Left ventricle myocardium superior (tissue), 1 donor: ENCODE data around the gene HOXD12. TPM values are rescaled to one million over a fixed set of nuclear protein-coding genes. Genes with fewer than 3 reads are reported as not detected.

ENCODE experiments used
- ATAC-seq: fragments of 200-7000 bp; cut with Tn5 transposase; one replicate; pipeline ENCODE4 v1.9.1; 2020; ENCODE audit warnings: mild to moderate bottlenecking, moderate library complexity
- DNase-seq: peaks from one replicate; pipeline ENCODE4 v3.0.0-alpha.2; 2020
- intact Hi-C: fragments of 100-400 bp; cut with micrococcal nuclease; formaldehyde crosslinking; loops from one replicate; pipeline ENCODE4 v1.11.0; 2022
- total RNA-seq: library from RNA; stranded (reverse); fragmentation: NEBNext Ultra II Directional; extraction: Animal tissue kit (Norgen Biotek cat#: 25700); gene quantifications from one replicate; pipeline ENCODE4 v1.2.1, GENCODE V29; 2021
- donor health status: DM: no; HTN: yes; CAD: no; lungs with severe emphysema.

The HOXD12 gene
- total RNA-seq, 1 donor from 2014 or later, result not detected

DNA sequence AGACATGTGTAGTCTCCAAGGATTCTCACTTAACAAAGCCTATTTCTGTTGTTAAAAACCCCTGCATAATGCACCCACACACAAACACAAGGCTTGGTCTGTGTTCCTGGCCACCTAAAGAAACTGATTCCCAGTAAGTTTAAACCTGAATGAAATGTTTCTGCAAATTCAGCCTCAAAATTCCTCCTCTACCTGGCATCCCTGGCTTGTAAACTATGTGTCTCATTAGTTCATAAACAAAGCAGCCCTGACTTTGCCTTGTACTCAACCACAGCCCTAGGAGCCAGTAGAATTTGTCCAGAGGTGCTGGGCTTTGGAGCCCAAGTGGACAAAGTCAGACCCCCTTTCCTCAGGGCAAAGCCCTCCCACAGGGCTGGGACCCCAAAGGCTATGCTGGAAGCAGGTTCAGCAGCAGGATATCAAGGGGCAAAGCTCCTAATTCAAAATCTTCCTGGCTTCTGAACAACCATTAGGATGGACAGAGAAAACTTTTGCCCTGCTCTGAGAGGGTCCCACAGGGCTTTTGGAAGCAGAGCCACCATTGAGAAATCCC lies 9.7 kb upstream of the HOXD12 start:
- no peak for ATAC-seq
- intact Hi-C loops, result loop anchor here (5.0 kb wide), 1 partner anchor 408 kb away; no protein-coding TSS in a partner anchor
- DNase-seq, result no peak

- DNase-seq, result no peak
- no peak for ATAC-seq
- intact Hi-C loops, result no loop called here
These were observed 8.7 kb upstream of the HOXD12 start for GRCh38 chr2:176090862-176091261.

DNA sequence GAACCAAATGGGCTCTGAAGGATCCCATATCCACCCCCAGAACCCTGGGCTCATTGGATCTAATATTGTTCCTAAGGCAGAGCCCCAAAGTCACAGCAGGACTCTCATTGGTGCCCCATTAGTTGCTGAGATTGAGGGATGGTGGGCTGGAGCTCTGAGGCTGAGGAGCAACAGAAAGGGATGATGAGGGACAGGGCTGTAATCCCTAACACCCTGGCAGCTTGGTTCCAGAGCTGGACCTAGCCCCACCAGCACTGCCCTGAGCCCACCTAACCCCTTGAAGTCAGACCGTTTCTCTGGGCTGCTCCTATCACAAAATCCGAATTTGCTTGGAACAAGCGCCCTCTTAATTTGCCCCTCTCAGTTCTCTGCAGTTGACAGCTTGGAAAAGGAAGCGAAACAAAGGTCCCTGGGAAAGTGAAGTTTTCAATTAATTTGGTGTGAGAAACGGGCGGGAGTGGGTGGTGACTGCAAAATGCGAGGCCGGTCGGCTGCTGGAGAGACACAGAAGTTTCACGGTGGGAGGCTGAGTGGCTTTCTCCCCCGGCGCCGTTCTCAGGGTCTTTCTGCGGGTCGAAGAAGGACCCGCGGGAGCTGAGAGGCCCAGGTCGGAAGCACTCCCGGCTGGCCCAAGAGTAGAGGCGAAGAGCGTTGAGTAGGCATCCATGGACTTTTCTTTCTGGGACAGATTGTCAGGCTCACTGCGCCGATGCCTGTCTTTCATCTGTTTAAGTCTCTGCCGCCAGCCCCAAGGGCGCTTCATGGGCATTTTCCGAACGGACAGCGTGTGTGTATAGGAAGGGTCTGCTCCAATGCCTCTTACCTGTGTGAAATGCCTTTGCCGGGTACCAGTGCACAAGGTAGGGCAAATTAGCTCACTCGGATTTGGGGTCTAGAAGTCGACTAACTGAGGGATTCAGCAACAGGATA lies 8.0 kb upstream of the HOXD12 start:
- intact Hi-C loops, result no loop called here
- DNase-seq (no peak), ATAC-seq (no peak)

GRCh38 chr2:176092270-176093144 lies 7.1 kb upstream of the HOXD12 start, which contains the start of gene HOXD13:
HOXD13 (plus strand) TSS chr2:176092721; CDS start chr2:176092891, 170 bp downstream.
- intact Hi-C loops, result no loop called here
- no peak for ATAC-seq
- DNase-seq, result no peak

DNA sequence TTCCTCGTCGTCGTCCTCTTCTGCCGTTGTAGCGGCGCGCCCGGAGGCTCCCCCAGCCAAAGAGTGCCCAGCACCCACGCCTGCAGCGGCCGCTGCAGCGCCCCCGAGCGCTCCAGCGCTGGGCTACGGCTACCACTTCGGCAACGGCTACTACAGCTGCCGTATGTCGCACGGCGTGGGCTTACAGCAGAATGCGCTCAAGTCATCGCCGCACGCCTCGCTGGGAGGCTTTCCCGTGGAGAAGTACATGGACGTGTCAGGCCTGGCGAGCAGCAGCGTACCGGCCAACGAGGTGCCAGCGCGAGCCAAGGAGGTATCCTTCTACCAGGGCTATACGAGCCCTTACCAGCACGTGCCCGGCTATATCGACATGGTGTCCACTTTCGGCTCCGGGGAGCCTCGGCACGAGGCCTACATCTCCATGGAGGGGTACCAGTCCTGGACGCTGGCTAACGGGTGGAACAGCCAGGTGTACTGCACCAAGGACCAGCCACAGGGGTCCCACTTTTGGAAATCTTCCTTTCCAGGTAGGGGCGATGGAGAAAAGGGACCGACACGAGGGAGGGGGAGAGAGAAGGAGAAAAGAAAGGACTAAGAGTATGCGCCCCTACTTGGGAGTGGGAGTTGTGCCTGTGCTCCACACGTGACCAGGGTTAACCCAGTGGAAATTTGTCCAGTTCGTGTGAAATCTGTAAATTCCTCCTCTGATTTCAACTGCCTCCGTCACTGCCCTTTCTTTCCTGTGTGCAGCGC lies 6.3 kb upstream of the HOXD12 start:
- intact Hi-C loops, result no loop called here
- no peak for ATAC-seq
- no peak for DNase-seq

DNA sequence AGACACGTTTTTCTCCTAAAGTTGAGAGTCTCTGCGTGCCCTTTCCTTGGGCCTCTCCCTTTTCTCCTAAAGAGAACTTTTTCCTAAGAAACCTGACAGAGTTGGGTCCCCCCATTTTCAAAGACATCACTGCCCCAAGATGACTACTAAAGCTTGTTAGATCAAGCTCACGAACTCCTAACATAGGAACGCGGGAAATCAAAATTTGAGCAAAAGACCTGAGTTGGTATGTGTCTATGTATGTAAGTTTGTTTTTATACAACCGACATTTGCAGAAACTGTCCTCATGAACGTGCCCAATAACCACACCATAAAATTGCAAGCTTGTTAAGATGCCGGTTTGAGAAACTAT lies 5.7 kb upstream of the HOXD12 start:
- ATAC-seq (no peak), DNase-seq (no peak)
- intact Hi-C loops, result no loop called here

GRCh38 chr2:176094349-176094748 lies 5.2 kb upstream of the HOXD12 start:
- DNase-seq, result no peak
- ATAC-seq, result no peak
- intact Hi-C loops, result no loop called here

DNA sequence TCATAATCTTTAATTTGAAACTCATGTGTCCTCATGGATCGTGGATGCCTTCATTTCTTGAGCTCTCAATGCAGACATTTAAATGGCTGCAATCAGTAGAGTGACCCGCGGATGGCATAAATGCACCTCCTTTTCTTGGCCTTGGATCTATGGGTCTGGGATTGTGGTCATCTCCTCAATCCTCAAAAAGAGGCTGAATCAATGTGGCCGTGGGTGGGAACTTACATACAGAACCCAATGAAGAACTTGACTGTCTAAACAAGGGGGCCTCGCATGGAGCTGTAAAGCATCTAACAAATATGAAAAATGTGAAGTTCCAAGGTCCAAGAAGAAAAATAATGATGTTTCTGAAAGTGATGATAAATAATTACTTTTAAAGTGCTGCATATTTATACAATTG lies 4.2 kb upstream of the HOXD12 start:
- no peak for DNase-seq
- ATAC-seq, result no peak
- intact Hi-C loops, result no loop called here

DNA sequence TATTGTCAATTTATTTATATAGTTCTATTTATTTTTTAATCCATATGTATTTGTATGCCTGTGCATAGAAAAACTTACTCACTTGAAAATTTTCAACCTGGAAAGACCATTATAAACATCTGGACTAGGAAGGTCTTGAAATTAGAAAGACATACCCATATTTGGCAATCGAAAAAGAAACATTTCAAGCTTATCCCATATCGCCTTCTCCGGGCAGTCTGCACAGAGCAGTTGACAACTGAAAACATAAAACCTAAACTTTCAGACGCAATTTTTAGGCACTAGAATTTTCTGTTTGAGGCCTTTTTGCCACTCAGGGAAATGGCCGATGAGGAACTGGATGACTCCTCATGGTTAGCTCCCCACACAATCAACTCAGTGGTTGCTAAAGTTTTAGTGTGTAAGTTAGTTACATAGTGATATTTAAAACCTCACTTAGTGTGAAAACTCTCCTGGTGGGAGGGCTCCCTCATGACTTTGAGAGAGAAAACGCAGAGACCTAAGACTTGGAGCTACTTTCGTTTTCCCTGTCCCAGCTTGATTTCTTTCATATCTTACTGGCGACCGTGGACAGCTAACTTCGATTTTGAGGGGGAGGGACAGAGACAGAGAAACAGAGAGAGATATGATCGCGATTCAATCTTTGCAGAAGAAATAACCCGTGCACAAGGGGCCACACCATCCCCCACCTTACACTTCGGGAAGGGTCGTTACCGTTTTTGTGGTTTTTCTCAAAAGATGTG lies 3.2 kb upstream of the HOXD12 start:
- intact Hi-C loops, result no loop called here
- ATAC-seq, result no peak
- no peak for DNase-seq

- peak; percentile 76 for DNase-seq
- intact Hi-C loops, result no loop called here
- ATAC-seq, result peak; percentile 90
These were observed 2.4 kb upstream of the HOXD12 start for GRCh38 chr2:176096986-176097819.

DNA sequence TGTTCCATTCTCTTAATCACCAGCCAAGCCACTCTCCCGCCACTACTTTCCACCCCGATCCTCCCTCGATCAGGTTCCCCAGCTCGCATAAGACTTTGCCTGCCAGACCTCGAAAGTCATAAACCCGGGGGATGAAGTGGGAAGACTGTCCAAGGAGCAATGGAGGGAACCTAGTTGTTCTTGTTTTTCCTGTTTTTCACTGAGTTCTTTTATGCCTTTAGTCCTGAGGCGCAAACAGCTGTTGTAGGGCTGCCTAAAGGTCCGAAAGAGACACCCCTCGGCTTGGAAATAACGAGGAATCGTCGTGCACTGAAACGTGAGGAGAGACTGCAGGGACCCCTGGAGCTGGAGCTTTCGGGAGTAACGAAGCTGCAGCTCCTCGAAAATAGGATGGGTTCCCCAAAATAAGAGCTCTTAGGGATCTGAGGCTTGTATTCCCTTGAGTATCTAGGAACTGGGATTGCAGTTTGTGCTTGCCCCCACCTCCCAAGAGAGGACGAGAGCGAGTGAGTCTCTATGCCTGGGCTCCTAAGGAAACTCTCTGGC lies 1.7 kb upstream of the HOXD12 start:
- intact Hi-C loops, result no loop called here
- ATAC-seq (no peak), DNase-seq (no peak)

DNA sequence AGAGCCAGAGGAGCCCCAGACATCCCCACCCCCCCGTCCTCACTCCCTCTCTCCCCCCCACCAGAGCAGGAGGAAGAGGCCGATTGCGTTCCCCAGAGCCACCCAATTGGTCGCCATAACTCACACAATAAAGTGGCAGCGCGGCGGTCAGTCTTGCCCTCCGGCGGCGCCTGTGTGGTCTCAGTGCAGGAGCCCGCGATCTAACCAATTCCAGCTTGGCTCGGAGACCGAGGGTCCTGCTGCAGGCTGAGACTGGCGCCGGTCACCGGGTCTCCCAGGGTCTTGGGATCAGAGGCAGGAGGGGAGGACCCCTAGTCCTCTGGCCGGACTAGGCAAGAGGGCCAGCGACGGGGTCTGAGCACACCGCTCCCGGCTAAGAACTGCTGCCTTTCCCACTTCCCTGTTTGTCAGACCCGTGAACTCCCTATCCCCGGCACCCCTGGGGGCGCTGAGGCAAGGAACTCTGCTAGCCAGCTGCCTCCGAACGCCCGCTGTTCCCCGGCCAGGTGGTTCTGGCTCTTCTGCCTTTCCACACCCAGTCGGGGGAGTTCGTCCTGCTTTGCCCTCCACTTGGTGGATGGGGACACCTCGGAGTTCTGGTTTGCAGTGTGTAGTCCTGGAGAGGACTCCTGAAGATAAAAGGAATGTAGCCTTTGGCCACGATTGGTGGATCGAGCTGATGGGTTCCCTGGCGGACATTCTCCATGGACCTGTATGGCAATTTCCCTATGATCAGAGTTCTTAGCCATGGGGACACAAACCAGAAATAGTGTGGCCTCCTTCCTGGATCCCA lies 1.0 kb upstream of the HOXD12 start:
- DNase-seq, result no peak
- no peak for ATAC-seq
- intact Hi-C loops, result no loop called here

DNA sequence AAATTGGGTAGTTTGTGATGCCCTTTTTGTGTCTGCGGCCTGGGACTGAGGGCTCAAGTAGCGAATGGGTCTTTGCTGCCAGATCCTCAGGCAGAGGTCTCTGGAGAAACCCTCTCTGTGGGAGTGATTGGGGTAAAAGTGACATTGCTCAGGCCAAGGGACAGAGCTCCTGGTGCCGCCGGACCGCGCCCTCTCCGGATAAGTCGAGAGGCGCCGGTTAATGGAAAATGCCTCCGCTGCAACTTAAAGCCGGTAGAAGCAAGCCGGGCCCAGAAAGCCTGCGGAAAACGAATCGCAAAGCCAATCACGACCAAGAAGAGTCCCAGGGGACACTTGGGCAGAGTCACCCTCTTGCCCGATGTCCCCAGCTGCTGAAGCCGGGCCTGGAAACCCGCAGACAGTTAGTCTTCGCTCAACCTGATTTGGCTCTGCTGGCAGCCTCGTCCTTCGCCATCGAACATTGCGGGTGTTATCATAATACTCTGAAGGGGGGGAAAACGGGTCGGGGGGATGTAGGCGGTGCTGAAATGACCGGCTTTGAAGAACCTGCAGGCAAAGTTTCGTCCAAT lies 352 bp upstream of the HOXD12 start:
- intact Hi-C loops, result no loop called here
- no peak for DNase-seq
- ATAC-seq, result no peak

- DNase-seq (no peak), ATAC-seq (no peak)
- intact Hi-C loops, result no loop called here
These were observed 1.0 kb downstream of the HOXD12 start for GRCh38 chr2:176100547-176101140.

- intact Hi-C loops, result no loop called here
- DNase-seq (no peak), ATAC-seq (no peak)
These were observed 1.7 kb downstream of the HOXD12 start for GRCh38 chr2:176101216-176101830.
